ENCODE data around the gene KIF21B. TPM values are rescaled to one million over a fixed set of nuclear protein-coding genes. Genes with fewer than 3 reads are reported as not detected.
A peak's percentile ranks its signal among the peaks of the same experiment; 100 is the strongest.

KIF21B gene
- total and polyA plus RNA-seq, 8 donors = 2.0 to 15.1 (median 9.5) TPM

- DNase-seq (peak in 1 of 4 donors; percentile 43), ATAC-seq (no peak)
- Histone ChIP-seq H3K9me3 (no peaks in the 10 kb centered on the region), H3K36me3 (no peaks in the 10 kb centered on the region), H3K4me3 (no peak overlapping the region), H3K27ac (no peak overlapping the region), H3K27me3 (peaks cover 0 to 9% of the 10 kb centered on the region in 2 donors), H3K4me1 (no peaks in the 10 kb centered on the region)
- no peak for TF ChIP-seq CTCF (IDR thresholded peaks at IDR 0.05)
- intact Hi-C loops (cut with DNase I) = no loop called here
These were observed 39.1 kb upstream of the KIF21B start for GRCh38 chr1:201062511-201063091.

- Histone ChIP-seq H3K27ac (no peak overlapping the region), H3K4me3 (no peak overlapping the region), H3K36me3 (no peaks in the 10 kb centered on the region), H3K9me3 (no peaks in the 10 kb centered on the region), H3K27me3 (peaks cover 0 to 9% of the 10 kb centered on the region in 2 donors), H3K4me1 (no peaks in the 10 kb centered on the region)
- ATAC-seq (no peak), DNase-seq (peak in 1 of 4 donors; percentile 67)
- TF ChIP-seq CTCF (IDR thresholded peaks at IDR 0.05) = no peak
- intact Hi-C loops (cut with DNase I) = no loop called here
These were observed 38.4 kb upstream of the KIF21B start for GRCh38 chr1:201061886-201062285.

GRCh38 chr1:201061049-201061448 lies 37.5 kb upstream of the KIF21B start:
- no peak for TF ChIP-seq CTCF (IDR thresholded peaks at IDR 0.05)
- intact Hi-C loops (cut with DNase I) = no loop called here
- ATAC-seq (no peak), DNase-seq (no peak)
- Histone ChIP-seq H3K36me3 (no peaks in the 10 kb centered on the region), H3K9me3 (no peaks in the 10 kb centered on the region), H3K4me1 (no peaks in the 10 kb centered on the region), H3K4me3 (no peak overlapping the region), H3K27me3 (peaks cover 0 to 3% of the 10 kb centered on the region in 2 donors), H3K27ac (no peak overlapping the region)

GRCh38 chr1:201060586-201060985 lies 37.1 kb upstream of the KIF21B start:
- Histone ChIP-seq H3K27ac (no peak overlapping the region), H3K4me3 (no peak overlapping the region), H3K36me3 (no peaks in the 10 kb centered on the region), H3K27me3 (no peaks in the 10 kb centered on the region), H3K9me3 (no peaks in the 10 kb centered on the region), H3K4me1 (no peaks in the 10 kb centered on the region)
- intact Hi-C loops (cut with DNase I) = no loop called here
- TF ChIP-seq CTCF (IDR thresholded peaks at IDR 0.05) = no peak
- ATAC-seq (no peak), DNase-seq (no peak)

GRCh38 chr1:201059871-201060555 lies 36.5 kb upstream of the KIF21B start:
- H3K4me1 ChIP-seq = no peaks in the 10 kb centered on the region
- H3K27ac ChIP-seq = no peak overlapping the region
- no peak for TF ChIP-seq CTCF (IDR thresholded peaks at IDR 0.05)
- ATAC-seq (no peak), DNase-seq (no peak)
- H3K4me3 ChIP-seq = no peak overlapping the region
- H3K36me3 ChIP-seq = no peaks in the 10 kb centered on the region
- H3K27me3 ChIP-seq = no peaks in the 10 kb centered on the region
- H3K9me3 ChIP-seq = no peaks in the 10 kb centered on the region
- intact Hi-C loops (cut with DNase I) = no loop called here

All from left lung (tissue), 10 donors.